ENCODE measurements around the gene AGBL4.

AGBL4 gene

DNA sequence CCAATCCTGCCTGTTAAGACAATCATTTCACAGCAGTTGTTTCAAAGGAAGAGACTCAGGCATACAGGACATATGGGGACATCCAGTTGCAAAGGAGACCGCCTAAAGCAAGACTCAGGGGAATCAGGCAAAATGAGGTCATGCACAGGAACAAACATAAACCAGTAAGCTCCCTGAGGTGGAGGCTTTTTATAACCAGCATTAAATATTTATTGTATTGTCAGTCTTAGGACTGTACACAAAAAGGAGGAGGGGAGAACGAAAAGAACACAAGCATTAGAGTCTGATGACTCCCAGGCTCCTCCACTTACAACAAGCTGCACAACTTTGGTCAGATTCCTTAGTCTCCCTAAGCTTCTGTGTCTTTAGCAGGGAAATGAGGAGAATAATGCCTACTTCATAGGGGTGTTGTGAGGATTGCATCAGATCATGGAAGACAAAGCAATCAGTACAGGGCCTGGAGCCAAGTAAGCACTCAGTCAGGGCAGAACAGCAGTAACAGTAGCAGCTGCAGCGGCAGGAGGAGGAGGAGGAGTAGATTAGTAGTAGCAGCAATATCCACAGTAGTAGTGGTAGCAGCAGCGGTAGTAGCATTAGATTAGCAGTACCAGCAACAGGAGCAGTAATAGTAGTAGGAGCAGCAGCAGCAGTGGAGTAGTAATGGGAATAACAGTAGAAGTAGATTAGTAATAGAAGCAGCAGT lies 1497.6 kb downstream of the AGBL4 start (continued):
- TF ChIP-seq, protein P1, sequence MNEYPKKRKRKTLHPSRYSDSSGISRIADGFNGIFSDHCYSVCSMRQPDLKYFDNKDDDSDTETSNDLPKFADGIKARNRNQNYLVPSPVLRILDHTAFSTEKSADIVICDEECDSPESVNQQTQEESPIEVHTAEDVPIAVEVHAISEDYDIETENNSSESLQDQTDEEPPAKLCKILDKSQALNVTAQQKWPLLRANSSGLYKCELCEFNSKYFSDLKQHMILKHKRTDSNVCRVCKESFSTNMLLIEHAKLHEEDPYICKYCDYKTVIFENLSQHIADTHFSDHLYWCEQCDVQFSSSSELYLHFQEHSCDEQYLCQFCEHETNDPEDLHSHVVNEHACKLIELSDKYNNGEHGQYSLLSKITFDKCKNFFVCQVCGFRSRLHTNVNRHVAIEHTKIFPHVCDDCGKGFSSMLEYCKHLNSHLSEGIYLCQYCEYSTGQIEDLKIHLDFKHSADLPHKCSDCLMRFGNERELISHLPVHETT (tag by site-specific recombination; IDR thresholded peaks at IDR 0.05): no peak
- TF ChIP-seq ZNF341 (tag by site-specific recombination; IDR thresholded peaks at IDR 0.05; ENCODE audit: low read depth) (peak; percentile 65), ZNF548 (tag by site-specific recombination; IDR thresholded peaks at IDR 0.05) (no peak), ZFP37 (tag by site-specific recombination; IDR thresholded peaks at IDR 0.05) (no peak), ZNF19 (tag by site-specific recombination; IDR thresholded peaks at IDR 0.05; ENCODE audit: low read depth) (no peak), ZNF510 (tag by site-specific recombination; IDR thresholded peaks at IDR 0.05; ENCODE audit: insufficient replicate concordance) (no peak), KLF8 (tag by site-specific recombination; IDR thresholded peaks at IDR 0.05) (no peak), ZNF629 (tag by site-specific recombination; IDR thresholded peaks at IDR 0.05) (no peak), ZNF843 (tag by site-specific recombination; IDR thresholded peaks at IDR 0.05) (no peak; the same call in 1 of the 2 replicates), ZNF660 (tag by site-specific recombination; IDR thresholded peaks at IDR 0.05) (peak; percentile 92), ZBTB20 (tag by site-specific recombination; IDR thresholded peaks at IDR 0.05) (peak; percentile 41; the same call in 1 of the 2 replicates), ZNF768 (tag by site-specific recombination; IDR thresholded peaks at IDR 0.05) (no peak), ZNF169 (tag by site-specific recombination; IDR thresholded peaks at IDR 0.05) (no peak), MYNN (tag by site-specific recombination; IDR thresholded peaks at IDR 0.05; ENCODE audit: borderline replicate concordance) (no peak), ZNF707 (tag by site-specific recombination; IDR thresholded peaks at IDR 0.05) (no peak), GLI2 (tag by site-specific recombination; IDR thresholded peaks at IDR 0.05; ENCODE audit: borderline replicate concordance, low read depth) (no peak), ZNF670 (tag by site-specific recombination; IDR thresholded peaks at IDR 0.05; ENCODE audit: low read depth) (no peak), SCRT1 (tag by site-specific recombination; IDR thresholded peaks at IDR 0.05; ENCODE audit: borderline replicate concordance) (0 out of 2 replicates have a peak, but pooled peaks have one; percentile 18), ZNF792 (tag by site-specific recombination; IDR thresholded peaks at IDR 0.05) (peak; percentile 16; the same call in 1 of the 2 replicates), ZNF157 (tag by site-specific recombination; IDR thresholded peaks at IDR 0.05) (no peak), ZNF561 (tag by site-specific recombination; IDR thresholded peaks at IDR 0.05; ENCODE audit: borderline replicate concordance) (no peak), ZNF155 (tag by site-specific recombination; IDR thresholded peaks at IDR 0.05) (no peak), ZNF335 (tag by site-specific recombination; conservative IDR thresholded peaks at IDR 0.05) (peak; percentile 49; the same call in 1 of the 2 replicates)
- TF ChIP-seq, protein P2, sequence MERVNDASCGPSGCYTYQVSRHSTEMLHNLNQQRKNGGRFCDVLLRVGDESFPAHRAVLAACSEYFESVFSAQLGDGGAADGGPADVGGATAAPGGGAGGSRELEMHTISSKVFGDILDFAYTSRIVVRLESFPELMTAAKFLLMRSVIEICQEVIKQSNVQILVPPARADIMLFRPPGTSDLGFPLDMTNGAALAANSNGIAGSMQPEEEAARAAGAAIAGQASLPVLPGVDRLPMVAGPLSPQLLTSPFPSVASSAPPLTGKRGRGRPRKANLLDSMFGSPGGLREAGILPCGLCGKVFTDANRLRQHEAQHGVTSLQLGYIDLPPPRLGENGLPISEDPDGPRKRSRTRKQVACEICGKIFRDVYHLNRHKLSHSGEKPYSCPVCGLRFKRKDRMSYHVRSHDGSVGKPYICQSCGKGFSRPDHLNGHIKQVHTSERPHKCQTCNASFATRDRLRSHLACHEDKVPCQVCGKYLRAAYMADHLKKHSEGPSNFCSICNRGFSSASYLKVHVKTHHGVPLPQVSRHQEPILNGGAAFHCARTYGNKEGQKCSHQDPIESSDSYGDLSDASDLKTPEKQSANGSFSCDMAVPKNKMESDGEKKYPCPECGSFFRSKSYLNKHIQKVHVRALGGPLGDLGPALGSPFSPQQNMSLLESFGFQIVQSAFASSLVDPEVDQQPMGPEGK (tag by site-specific recombination; IDR thresholded peaks at IDR 0.05): no peak
- TF ChIP-seq, protein P3, sequence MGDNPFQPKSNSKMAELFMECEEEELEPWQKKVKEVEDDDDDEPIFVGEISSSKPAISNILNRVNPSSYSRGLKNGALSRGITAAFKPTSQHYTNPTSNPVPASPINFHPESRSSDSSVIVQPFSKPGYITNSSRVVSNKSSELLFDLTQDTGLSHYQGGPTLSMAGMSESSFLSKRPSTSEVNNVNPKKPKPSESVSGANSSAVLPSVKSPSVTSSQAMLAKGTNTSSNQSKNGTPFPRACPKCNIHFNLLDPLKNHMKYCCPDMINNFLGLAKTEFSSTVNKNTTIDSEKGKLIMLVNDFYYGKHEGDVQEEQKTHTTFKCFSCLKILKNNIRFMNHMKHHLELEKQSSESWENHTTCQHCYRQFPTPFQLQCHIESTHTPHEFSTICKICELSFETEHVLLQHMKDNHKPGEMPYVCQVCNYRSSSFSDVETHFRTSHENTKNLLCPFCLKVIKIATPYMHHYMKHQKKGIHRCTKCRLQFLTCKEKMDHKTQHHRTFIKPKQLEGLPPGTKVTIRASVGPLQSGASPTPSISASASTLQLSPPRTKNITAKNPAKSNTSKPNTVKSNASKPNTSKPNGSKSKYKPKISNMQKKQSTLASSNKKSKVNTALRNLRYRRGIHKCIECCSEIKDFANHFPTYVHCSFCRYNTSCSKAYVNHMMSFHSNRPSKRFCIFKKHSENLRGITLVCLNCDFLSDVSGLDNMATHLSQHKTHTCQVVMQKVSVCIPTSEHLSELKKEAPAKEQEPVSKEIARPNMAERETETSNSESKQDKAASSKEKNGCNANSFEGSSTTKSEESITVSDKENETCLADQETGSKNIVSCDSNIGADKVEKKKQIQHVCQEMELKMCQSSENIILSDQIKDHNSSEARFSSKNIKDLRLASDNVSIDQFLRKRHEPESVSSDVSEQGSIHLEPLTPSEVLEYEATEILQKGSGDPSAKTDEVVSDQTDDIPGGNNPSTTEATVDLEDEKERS (tag by site-specific recombination; IDR thresholded peaks at IDR 0.05): no peak
- TF ChIP-seq, protein P4, sequence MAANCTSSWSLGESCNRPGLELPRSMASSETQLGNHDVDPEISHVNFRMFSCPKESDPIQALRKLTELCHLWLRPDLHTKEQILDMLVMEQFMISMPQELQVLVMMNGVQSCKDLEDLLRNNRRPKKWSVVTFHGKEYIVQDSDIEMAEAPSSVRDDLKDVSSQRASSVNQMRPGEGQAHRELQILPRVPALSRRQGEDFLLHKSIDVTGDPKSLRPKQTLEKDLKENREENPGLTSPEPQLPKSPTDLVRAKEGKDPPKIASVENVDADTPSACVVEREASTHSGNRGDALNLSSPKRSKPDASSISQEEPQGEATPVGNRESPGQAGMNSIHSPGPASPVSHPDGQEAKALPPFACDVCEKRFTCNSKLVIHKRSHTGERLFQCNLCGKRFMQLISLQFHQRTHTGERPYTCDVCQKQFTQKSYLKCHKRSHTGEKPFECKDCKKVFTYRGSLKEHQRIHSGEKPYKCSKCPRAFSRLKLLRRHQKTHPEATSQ (tag by site-specific recombination; IDR thresholded peaks at IDR 0.05): no peak
- TF ChIP-seq, protein P5, sequence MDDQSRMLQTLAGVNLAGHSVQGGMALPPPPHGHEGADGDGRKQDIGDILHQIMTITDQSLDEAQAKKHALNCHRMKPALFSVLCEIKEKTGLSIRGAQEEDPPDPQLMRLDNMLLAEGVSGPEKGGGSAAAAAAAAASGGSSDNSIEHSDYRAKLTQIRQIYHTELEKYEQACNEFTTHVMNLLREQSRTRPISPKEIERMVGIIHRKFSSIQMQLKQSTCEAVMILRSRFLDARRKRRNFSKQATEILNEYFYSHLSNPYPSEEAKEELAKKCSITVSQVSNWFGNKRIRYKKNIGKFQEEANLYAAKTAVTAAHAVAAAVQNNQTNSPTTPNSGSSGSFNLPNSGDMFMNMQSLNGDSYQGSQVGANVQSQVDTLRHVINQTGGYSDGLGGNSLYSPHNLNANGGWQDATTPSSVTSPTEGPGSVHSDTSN (CRISPR knock-in tag; IDR thresholded peaks at IDR 0.05): no peak
- TF ChIP-seq, protein P6, sequence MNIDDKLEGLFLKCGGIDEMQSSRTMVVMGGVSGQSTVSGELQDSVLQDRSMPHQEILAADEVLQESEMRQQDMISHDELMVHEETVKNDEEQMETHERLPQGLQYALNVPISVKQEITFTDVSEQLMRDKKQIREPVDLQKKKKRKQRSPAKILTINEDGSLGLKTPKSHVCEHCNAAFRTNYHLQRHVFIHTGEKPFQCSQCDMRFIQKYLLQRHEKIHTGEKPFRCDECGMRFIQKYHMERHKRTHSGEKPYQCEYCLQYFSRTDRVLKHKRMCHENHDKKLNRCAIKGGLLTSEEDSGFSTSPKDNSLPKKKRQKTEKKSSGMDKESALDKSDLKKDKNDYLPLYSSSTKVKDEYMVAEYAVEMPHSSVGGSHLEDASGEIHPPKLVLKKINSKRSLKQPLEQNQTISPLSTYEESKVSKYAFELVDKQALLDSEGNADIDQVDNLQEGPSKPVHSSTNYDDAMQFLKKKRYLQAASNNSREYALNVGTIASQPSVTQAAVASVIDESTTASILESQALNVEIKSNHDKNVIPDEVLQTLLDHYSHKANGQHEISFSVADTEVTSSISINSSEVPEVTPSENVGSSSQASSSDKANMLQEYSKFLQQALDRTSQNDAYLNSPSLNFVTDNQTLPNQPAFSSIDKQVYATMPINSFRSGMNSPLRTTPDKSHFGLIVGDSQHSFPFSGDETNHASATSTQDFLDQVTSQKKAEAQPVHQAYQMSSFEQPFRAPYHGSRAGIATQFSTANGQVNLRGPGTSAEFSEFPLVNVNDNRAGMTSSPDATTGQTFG (tag by site-specific recombination; IDR thresholded peaks at IDR 0.05; ENCODE audit: borderline replicate concordance): no peak

Measured in HEK293 (cell line).